GM18519 (cell line): Measurements from ENCODE around the gene MUC20.
"Not testable (repeated sequence)": the region's sequence is repeated elsewhere in the genome, so short reads cannot be mapped to it uniquely, and the experiment has no call there.

Experiments
- ATAC-seq: cut with Tn5 transposase; IDR thresholded peaks from one replicate; pipeline ENCODE4 v1.9.1; 2021; ENCODE audit warnings: mild to moderate bottlenecking, moderate library complexity; ENCODE audit not compliant: unreplicated experiment, low FRiP score

Gene MUC20

GRCh38 chr3:195766671-195767070, 45.9 kb downstream of the MUC20 start:
- ATAC-seq, result no peak

- ATAC-seq, result no peak
These were observed 47.0 kb downstream of the MUC20 start for GRCh38 chr3:195767792-195768191.

GRCh38 chr3:195768414-195768813, 47.6 kb downstream of the MUC20 start:
- no peak for ATAC-seq

GRCh38 chr3:195768831-195769303, 48.1 kb downstream of the MUC20 start:
- ATAC-seq, result no peak

- ATAC-seq, result no peak
These were observed 48.8 kb downstream of the MUC20 start for GRCh38 chr3:195769551-195769950.

GRCh38 chr3:195770081-195770840, 49.5 kb downstream of the MUC20 start:
- no peak for ATAC-seq

GRCh38 chr3:195770841-195771645, 50.3 kb downstream of the MUC20 start:
- ATAC-seq, result not testable (repeated sequence)

GRCh38 chr3:195771646-195772300, 51.0 kb downstream of the MUC20 start:
- ATAC-seq, result no peak

- ATAC-seq, result no peak
These were observed 53.3 kb downstream of the MUC20 start for GRCh38 chr3:195773956-195774537.

GRCh38 chr3:195774917-195775316, 54.1 kb downstream of the MUC20 start:
- ATAC-seq, result no peak

- ATAC-seq, result no peak
These were observed 57.2 kb downstream of the MUC20 start for GRCh38 chr3:195777975-195778374.

GRCh38 chr3:195781236-195781635, 60.5 kb downstream of the MUC20 start:
- ATAC-seq, result not testable (repeated sequence)
